ENCODE results near the gene MSH2. TPM values are rescaled to one million over a fixed set of nuclear protein-coding genes. Genes with fewer than 3 reads are reported as not detected.

Gene MSH2
- total RNA-seq, 1 donor from 2014 or later: 81.9 TPM

GRCh38 chr2:47460766-47461165 lies 57.8 kb downstream of the MSH2 start:
- Mint-ChIP-seq H3K36me3 (ENCODE audit: low read depth) (peaks cover 43% of the 10 kb centered on the region), H3K4me1 (no peaks in the 10 kb centered on the region), H3K27me3 (ENCODE audit: low read depth) (no peaks in the 10 kb centered on the region), H3K9me3 (peaks cover 3% of the 10 kb centered on the region), H3K27ac (ENCODE audit: unreplicated experiment) (no peak overlapping the region), H3K4me3 (no peak overlapping the region)
- TF ChIP-seq, protein P1, sequence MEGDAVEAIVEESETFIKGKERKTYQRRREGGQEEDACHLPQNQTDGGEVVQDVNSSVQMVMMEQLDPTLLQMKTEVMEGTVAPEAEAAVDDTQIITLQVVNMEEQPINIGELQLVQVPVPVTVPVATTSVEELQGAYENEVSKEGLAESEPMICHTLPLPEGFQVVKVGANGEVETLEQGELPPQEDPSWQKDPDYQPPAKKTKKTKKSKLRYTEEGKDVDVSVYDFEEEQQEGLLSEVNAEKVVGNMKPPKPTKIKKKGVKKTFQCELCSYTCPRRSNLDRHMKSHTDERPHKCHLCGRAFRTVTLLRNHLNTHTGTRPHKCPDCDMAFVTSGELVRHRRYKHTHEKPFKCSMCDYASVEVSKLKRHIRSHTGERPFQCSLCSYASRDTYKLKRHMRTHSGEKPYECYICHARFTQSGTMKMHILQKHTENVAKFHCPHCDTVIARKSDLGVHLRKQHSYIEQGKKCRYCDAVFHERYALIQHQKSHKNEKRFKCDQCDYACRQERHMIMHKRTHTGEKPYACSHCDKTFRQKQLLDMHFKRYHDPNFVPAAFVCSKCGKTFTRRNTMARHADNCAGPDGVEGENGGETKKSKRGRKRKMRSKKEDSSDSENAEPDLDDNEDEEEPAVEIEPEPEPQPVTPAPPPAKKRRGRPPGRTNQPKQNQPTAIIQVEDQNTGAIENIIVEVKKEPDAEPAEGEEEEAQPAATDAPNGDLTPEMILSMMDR (conservative IDR thresholded peaks at IDR 0.05): no peak
- DNase-seq (ENCODE audit: low read depth, low spot score): no peak

DNA sequence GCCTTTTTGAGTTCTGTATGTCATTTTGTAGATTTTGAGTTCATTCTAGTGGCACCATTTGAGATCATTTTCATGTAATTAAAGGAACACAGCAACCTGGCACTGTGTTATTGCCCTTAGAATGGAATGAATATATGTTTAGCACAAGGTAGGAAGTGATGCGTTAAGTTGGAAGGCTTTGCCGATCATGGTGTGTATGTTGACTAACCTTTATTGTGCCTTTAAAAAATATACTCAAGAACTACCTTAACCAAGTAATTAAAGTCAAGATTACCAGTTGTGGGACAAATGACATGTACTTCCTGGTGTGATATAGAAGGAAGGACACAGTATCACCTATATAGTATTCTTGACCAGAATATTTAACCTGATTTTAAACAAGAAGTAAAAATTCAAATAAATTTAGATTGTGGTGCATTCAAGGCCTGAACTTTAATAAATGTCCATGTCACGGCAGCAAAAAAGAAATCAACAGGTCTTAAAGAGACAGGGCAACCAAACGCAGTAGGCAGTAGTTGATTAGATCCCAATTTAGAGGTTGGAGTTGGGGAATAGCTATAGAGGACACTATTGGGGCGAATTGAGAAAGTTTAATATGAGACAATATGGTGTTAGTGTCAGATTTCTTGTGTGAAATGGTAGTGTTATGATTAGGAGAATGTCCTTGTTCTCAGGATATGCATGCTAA lies 68.6 kb downstream of the MSH2 start:
- Mint-ChIP-seq H3K36me3 (ENCODE audit: low read depth) (peaks cover 14% of the 10 kb centered on the region), H3K27me3 (ENCODE audit: low read depth) (no peaks in the 10 kb centered on the region), H3K9me3 (no peaks in the 10 kb centered on the region), H3K4me1 (no peaks in the 10 kb centered on the region), H3K27ac (ENCODE audit: unreplicated experiment) (no peak overlapping the region), H3K4me3 (no peak overlapping the region)
- TF ChIP-seq, protein P1 (conservative IDR thresholded peaks at IDR 0.05): no peak
- DNase-seq (ENCODE audit: low read depth, low spot score): no peak

GRCh38 chr2:47479863-47480262 lies 76.9 kb downstream of the MSH2 start:
- TF ChIP-seq, protein P1 (conservative IDR thresholded peaks at IDR 0.05): no peak
- H3K36me3 Mint-ChIP-seq (ENCODE audit: low read depth): peaks cover 25% of the 10 kb centered on the region
- H3K9me3 Mint-ChIP-seq: no peaks in the 10 kb centered on the region
- DNase-seq (ENCODE audit: low read depth, low spot score): no peak
- no peaks in the 10 kb centered on the region for H3K4me1 Mint-ChIP-seq
- no peak overlapping the region for H3K27ac Mint-ChIP-seq (ENCODE audit: unreplicated experiment)
- no peaks in the 10 kb centered on the region for H3K27me3 Mint-ChIP-seq (ENCODE audit: low read depth)
- no peak overlapping the region for H3K4me3 Mint-ChIP-seq

DNA sequence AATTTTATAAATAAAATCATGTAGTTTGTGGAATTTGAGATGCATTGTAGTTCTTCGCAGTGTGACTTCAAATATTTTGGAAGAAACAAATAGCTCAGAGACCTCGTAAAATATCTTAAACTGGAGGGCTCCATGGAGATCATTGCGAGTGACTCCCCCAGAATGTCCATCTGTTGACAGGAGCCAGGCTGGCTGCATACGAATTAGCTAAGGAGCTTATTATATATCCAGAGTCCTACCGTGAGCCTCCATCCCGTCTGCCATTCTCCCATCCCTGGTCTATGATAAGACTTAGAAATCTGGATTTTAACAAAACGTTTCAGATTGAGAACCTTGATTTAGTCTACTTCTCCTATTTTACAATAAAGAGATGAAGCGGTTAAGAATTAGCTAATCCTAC lies 80.2 kb downstream of the MSH2 start:
- Mint-ChIP-seq H3K27ac (ENCODE audit: unreplicated experiment) (no peak overlapping the region), H3K4me3 (no peak overlapping the region), H3K36me3 (ENCODE audit: low read depth) (peaks cover 20% of the 10 kb centered on the region), H3K9me3 (no peaks in the 10 kb centered on the region), H3K4me1 (no peaks in the 10 kb centered on the region), H3K27me3 (ENCODE audit: low read depth) (no peaks in the 10 kb centered on the region)
- TF ChIP-seq, protein P1 (conservative IDR thresholded peaks at IDR 0.05): no peak
- DNase-seq (ENCODE audit: low read depth, low spot score): no peak

DNA sequence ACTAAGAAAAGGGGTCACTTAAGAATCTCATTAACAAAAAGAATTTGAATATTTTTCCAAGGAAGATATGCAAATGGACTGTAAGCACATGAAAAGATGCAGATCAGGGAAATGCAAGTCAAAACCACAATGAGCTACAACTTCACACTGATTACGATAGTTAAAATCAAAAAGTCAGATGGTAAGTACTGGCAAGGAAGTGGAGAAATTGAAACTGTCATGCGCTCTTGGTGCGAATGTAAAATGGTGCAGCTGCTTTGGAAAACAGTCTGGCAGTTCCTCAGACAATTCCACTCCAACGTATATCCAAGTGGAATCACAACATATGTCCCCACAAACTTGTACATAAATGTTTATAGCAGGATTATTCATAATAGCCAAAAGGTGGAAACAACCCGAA lies 81.4 kb downstream of the MSH2 start:
- TF ChIP-seq, protein P1 (conservative IDR thresholded peaks at IDR 0.05): no peak
- no peak overlapping the region for H3K27ac Mint-ChIP-seq (ENCODE audit: unreplicated experiment)
- no peak overlapping the region for H3K4me3 Mint-ChIP-seq
- H3K36me3 Mint-ChIP-seq (ENCODE audit: low read depth): peaks cover 18% of the 10 kb centered on the region
- H3K4me1 Mint-ChIP-seq: no peaks in the 10 kb centered on the region
- H3K27me3 Mint-ChIP-seq (ENCODE audit: low read depth): no peaks in the 10 kb centered on the region
- DNase-seq (ENCODE audit: low read depth, low spot score): no peak
- no peaks in the 10 kb centered on the region for H3K9me3 Mint-ChIP-seq

Measured in neural crest cell (in vitro differentiated cells).